Endothelial cell of umbilical vein (primary cell): Measurements from ENCODE around the gene ZNRF3.

Source experiments
- EZH2 ChIP-seq: IDR thresholded peaks from 2 replicates; pipeline ENCODE4 v1.6.1; 2012; ENCODE audit warnings: borderline replicate concordance, low read depth, mild to moderate bottlenecking, moderate library complexity, low read length, inconsistent platforms; ENCODE audit not compliant: severe bottlenecking
- MYC ChIP-seq: IDR thresholded peaks from one replicate; pipeline ENCODE4 v1.6.1; 2011; ENCODE audit warnings: mild to moderate bottlenecking, low read depth, low read length
- POLR2A ChIP-seq: IDR thresholded peaks from 2 replicates; pipeline ENCODE4 v1.6.1; 2012; ENCODE audit warnings: low read depth, mild to moderate bottlenecking, control low read depth, low read length
- POLR2AphosphoS5 ChIP-seq: IDR thresholded peaks from 2 replicates; pipeline ENCODE4 v1.6.1; 2012; ENCODE audit warnings: low read depth, mild to moderate bottlenecking, control low read depth, low read length, moderate library complexity; ENCODE audit not compliant: insufficient read depth
- TF ChIP-seq, protein P1 (sequence below), 2 donors: IDR thresholded peaks; 1 replicate in 1 of 2; 2 replicates in 1 of 2; pipeline ENCODE4 v1.5.1; 2011; ENCODE audit warnings: low read length in 2 of 2, mild to moderate bottlenecking in 2 of 2, moderate library complexity in 2 of 2, control low read depth in 1 of 2, inconsistent platforms in 1 of 2, low read depth in 1 of 2; ENCODE audit not compliant: insufficient read depth in 1 of 2; ENCODE audit errors: extremely low read depth in 1 of 2
- TF ChIP-seq, protein P2 (sequence below): IDR thresholded peaks from 2 replicates; pipeline ENCODE4 v1.6.1; 2011; ENCODE audit not compliant: insufficient read depth, insufficient read length

DNA sequence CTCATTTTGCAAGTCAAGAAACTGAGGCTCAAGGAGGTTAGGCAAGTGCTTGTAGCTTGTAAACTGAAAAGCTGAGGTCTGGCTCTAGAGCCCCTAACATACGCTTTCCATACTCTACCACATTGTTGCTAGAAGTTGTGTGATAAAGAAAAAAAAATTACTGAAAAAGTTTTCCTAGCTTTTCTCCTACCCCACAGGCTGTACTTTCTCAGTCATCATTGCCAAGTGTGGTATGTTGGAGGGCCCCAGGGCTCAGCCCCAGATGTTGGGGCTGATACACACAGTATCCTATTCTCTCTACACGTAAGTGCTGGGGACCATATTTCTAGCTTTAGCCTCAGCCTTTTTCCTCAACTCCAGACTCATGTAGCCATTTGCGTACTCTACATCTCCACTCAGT, 205.4 kb downstream of the ZNRF3 start:
- TF ChIP-seq, protein P1, sequence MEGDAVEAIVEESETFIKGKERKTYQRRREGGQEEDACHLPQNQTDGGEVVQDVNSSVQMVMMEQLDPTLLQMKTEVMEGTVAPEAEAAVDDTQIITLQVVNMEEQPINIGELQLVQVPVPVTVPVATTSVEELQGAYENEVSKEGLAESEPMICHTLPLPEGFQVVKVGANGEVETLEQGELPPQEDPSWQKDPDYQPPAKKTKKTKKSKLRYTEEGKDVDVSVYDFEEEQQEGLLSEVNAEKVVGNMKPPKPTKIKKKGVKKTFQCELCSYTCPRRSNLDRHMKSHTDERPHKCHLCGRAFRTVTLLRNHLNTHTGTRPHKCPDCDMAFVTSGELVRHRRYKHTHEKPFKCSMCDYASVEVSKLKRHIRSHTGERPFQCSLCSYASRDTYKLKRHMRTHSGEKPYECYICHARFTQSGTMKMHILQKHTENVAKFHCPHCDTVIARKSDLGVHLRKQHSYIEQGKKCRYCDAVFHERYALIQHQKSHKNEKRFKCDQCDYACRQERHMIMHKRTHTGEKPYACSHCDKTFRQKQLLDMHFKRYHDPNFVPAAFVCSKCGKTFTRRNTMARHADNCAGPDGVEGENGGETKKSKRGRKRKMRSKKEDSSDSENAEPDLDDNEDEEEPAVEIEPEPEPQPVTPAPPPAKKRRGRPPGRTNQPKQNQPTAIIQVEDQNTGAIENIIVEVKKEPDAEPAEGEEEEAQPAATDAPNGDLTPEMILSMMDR (IDR thresholded peaks at IDR 0.05; ENCODE audit: extremely low read depth in 1 of 2, insufficient read depth in 1 of 2, low read depth in 1 of 2, low read length in 2 of 2) = no peak
- TF ChIP-seq POLR2AphosphoS5 (no peak), POLR2A (no peak), MYC (no peak), EZH2 (no peak)
- TF ChIP-seq, protein P2, sequence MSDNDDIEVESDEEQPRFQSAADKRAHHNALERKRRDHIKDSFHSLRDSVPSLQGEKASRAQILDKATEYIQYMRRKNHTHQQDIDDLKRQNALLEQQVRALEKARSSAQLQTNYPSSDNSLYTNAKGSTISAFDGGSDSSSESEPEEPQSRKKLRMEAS = no peak
